Astrocyte of the cerebellum (primary cell): ENCODE data around the gene FBXL7.

Experiments
- DNase-seq: peaks from one replicate; pipeline ENCODE4 v3.0.0-alpha.2; 2011; ENCODE audit warnings: low read depth
- H3K4me3 ChIP-seq: 2 replicates; pipeline ENCODE4 v1.5.1; 2011; ENCODE audit warnings: mild to moderate bottlenecking, low read depth, low read length, moderate library complexity
- CTCF ChIP-seq: IDR thresholded peaks from 2 replicates; pipeline ENCODE4 v1.5.1; 2012; ENCODE audit warnings: low read length, low read depth, moderate library complexity, mild to moderate bottlenecking; ENCODE audit errors: missing control alignments
- in situ Hi-C: cut with HindIII; loops from 2 replicates; pipeline ENCODE4 v1.10.0; 2017; ENCODE audit warnings: low sequenced_read_pairs

FBXL7 gene

GRCh38 chr5:15682566-15682965, 182.6 kb downstream of the FBXL7 start:
- H3K4me3 ChIP-seq: no peak overlapping the region
- DNase-seq: no peak
- in situ Hi-C loops: no loop called here
- no peak for TF ChIP-seq CTCF

GRCh38 chr5:15683332-15683731, 183.4 kb downstream of the FBXL7 start:
- no peak overlapping the region for H3K4me3 ChIP-seq
- no peak for TF ChIP-seq CTCF
- in situ Hi-C loops: no loop called here
- no peak for DNase-seq

GRCh38 chr5:15687401-15687800, 187.4 kb downstream of the FBXL7 start:
- in situ Hi-C loops: no loop called here
- TF ChIP-seq CTCF: no peak
- no peak for DNase-seq
- no peak overlapping the region for H3K4me3 ChIP-seq

- in situ Hi-C loops: no loop called here
- H3K4me3 ChIP-seq: no peak overlapping the region
- no peak for TF ChIP-seq CTCF
- DNase-seq: no peak
These were observed 189.9 kb downstream of the FBXL7 start for GRCh38 chr5:15689836-15690235.

GRCh38 chr5:15690611-15691010, 190.6 kb downstream of the FBXL7 start:
- no peak for DNase-seq
- in situ Hi-C loops: no loop called here
- no peak overlapping the region for H3K4me3 ChIP-seq
- no peak for TF ChIP-seq CTCF

GRCh38 chr5:15691521-15691920, 191.5 kb downstream of the FBXL7 start:
- TF ChIP-seq CTCF: no peak
- no peak for DNase-seq

More at GRCh38 chr5:15691521-15691920, 191.5 kb downstream of the FBXL7 start:
- H3K4me3 ChIP-seq: no peak overlapping the region
- in situ Hi-C loops: no loop called here
